KG1 (cell line): ENCODE measurements around the gene GPRIN1.

Source experiments
- DNase-seq: peaks from one replicate; lab custom pipeline; 2025; lab: John Stamatoyannopoulos, UW

The GPRIN1 gene

DNA sequence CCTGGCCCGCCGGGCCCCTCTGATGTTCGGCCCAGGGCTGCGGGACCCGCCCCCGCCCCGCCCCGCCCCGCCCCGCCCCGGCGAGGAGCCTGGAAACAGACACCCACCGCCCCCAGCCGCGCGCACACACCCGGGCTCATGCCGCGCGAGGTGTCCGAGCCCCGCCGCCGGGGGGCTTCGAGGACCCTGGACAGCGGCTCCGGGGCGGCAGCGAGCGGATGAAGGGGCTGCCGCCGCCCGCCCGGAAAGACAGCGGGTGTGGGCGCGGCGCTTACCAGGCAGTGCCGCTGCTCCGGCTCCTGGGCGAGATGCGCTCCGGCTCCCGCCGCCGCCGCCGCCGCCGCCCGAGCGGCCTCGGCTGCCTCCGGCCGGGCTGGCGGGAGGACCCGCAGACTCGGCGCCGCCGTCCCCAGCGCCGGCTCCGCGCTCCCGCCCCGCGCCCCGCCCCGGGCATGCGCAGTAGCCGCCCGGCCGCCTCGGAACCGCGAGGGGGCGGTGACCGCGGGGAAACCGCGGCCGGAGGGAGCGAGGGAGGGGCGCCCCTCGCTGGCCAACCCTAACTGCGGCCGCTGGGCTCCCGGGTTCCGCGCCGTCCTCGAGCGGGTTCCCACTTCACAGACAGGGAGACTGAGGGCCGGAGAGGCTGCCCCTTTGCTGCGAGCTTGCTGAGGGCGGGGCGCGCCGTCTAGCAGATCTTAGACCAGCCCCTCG is at the start of gene GPRIN1:
Gene GPRIN1, minus strand, starts transcription at position 433 of the 711 bp plus-strand sequence. CDS start 10,322 bp downstream, outside the sequence.
- peak; percentile 3 for DNase-seq

GRCh38 chr5:176659512-176659839 is 49.5 kb upstream of the GPRIN1 start:
- DNase-seq = no peak

- DNase-seq = no peak
Measured at GRCh38 chr5:176658817-176659511, 49.0 kb upstream of the GPRIN1 start.

DNA sequence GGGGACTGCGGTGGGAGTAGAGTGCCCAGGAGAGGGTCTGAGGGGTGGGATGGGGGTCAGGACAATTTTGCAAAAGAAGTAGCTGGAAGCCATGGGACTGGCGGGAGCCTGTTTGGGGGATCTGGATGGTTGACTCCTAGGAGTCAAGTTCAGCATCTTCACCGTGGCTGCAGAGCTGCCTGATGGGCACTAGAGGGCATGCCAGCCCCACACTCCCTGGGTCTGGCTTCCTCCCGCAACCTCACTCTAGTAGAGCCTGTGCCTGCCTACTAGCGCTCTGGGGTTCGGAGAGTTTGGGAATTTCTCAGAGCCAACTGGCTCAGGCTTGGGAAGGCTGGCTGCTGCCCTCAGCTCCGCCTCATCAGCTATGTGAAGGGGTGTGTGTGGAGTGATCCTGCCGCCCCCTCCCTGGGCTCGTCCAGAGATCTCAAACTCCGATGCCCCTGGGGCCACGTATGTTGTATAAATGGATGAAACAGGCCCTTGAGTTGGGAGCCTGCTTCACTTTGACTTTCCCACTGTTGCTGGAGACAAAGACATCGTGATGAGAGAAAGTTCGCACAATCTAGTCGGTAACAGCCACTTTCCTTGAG is 48.1 kb upstream of the GPRIN1 start:
- peak; percentile 17 for DNase-seq

- no peak for DNase-seq
Measured at GRCh38 chr5:176656467-176656990, 46.6 kb upstream of the GPRIN1 start.

DNA sequence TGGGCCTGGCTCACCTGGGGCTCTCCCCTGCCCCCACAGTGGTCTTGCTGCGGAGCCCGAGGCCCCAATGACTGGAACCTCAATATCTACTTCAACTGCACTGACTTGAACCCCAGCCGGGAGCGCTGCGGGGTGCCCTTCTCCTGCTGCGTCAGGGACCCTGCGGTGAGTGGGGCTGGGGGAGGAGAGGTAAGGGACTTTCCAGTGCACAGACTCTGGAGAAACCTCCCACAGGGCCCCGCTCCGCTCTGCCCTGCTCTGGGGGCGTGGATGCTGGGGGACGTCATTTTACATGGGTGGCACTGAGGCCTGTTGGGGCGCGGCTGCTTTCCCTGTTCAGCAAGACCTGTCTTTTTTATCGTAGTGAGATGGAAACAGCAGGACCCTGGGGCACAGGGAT is 44.9 kb upstream of the GPRIN1 start:
- DNase-seq = no peak

- no peak for DNase-seq
Measured at GRCh38 chr5:176653401-176654385, 43.7 kb upstream of the GPRIN1 start.

GRCh38 chr5:176652136-176652535 is 42.2 kb upstream of the GPRIN1 start:
- no peak for DNase-seq

- no peak for DNase-seq
Measured at GRCh38 chr5:176651472-176651980, 41.6 kb upstream of the GPRIN1 start.

- no peak for DNase-seq
Measured at GRCh38 chr5:176650354-176650884, 40.5 kb upstream of the GPRIN1 start.

DNA sequence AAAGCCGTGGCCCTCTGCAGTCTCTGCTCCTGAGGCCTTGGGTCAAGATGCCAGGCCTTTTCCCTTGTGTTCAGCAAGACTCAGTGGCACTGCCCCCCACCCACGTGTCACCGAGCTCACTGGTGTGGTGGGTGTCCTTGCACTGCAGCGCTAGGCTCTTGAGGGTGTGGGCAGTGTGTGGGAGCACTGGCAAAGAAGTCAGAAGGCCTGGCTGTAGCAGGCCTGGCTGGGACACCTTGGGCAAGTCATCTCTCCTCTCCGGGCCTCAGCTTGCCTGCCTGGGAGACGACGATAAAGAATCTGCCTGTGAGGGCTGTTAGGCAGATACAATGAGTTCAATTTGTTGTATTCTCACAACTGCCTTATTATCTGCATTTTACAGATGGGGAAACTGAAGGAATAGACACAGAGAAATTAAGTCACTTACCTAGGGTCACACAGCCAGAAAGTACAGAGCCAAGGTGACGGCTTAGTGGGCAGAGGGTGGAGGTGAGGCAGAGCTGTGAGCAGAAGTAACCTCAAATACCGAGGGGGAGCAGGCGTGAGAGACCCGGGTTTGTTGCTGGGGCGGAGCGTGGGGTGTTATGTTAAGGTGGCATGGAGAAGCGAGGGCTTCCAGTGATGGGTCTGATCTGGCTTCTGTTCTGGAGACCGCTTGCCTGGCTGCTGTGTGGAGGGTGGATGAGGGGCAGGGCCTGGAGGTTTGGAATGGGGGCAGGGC is 38.7 kb upstream of the GPRIN1 start:
- DNase-seq = no peak

GRCh38 chr5:176647843-176648473 is 38.0 kb upstream of the GPRIN1 start:
- DNase-seq = no peak

DNA sequence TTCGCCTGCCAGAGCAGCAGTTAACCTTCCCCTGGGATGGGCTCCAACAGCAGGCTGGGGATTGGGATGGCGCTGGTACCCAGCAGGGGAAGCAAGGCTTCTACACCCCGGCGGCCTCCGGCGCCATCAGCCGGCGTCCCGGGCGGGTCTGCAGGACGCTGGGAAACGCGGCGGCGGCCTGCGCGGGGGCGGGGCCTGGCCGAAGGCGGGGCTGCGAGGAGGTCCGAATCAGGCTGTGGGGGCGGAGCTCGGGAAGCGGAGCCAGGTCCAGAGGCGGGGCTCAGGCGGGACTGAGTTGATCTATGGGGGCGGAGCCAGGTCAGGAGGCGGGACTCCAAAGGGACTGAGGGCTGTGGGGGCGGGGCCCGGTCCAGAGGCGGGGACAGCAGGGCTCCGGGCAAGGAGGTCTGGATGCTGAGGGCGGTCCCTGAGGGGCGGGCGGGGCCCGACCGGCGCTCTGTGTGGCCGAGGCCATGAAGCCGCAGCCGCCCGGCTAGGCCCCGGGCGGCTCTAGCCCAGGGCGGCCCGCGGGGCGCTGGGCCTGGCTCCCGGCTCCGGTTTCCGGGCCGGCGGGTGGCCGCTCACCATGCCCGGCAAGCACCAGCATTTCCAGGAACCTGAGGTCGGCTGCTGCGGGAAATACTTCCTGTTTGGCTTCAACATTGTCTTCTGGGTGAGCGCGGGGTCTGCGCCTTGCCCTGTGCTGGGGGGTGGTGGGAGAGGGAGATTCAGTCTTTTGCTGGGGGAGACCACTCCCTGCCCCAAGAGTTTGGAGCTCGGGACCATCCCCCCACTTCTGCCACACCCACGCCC is 37.3 kb upstream of the GPRIN1 start, which contains the start of gene TSPAN17:
Gene TSPAN17, plus strand, starts transcription at position 455 of the 813 bp plus-strand sequence. Its CDS starts 132 bp downstream, at position 587.
- DNase-seq = peak; percentile 97

DNA sequence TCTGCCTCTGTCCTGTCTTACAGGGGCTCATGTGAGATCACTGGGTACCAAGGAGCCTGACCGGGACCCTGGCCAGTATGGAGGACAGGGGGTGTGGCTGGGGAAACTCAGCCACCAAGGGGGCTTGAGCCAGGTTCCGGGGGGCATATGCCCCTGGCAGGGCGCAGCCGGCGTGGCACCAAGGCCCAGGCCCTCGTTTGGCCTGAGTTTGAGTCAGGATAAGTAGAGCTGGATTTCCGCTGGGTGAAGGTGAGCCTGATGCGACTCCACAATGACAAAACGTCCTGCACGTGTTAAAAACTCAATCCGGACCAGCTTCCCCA is 36.7 kb upstream of the GPRIN1 start:
- no peak for DNase-seq

DNA sequence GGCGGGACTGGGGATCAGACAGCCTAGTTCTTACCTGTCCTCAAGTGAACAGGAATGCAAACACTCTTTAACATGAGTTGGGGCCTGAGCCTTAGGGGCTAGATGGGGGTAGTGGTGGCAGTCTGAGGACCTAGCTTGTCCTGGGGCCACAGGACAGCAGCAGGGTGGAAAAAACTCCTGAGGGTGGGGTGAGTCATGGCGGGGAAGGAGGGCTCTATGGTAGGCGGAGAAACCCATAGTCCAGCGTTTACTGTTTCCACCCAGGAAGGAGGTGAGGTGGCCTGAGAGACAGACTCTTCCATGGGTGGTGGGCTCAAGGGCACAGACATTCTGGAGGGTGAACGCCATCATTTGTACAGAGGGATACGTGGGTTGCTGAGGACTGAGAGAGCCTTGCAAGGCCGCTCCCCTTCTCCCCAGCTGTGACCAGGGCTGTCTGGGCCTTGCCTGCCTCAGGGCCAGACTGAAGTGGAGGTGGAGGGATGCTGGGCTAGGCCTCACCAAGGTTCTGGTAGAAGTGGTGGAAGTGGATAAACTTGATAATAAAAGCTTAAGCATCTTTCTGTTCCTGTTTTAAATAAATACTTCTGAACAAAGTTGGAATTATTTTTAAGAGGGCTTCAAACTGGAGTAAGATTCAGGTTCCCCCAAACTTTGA is 36.2 kb upstream of the GPRIN1 start:
- no peak for DNase-seq

GRCh38 chr5:176644878-176645670 is 35.1 kb upstream of the GPRIN1 start:
- no peak for DNase-seq

DNA sequence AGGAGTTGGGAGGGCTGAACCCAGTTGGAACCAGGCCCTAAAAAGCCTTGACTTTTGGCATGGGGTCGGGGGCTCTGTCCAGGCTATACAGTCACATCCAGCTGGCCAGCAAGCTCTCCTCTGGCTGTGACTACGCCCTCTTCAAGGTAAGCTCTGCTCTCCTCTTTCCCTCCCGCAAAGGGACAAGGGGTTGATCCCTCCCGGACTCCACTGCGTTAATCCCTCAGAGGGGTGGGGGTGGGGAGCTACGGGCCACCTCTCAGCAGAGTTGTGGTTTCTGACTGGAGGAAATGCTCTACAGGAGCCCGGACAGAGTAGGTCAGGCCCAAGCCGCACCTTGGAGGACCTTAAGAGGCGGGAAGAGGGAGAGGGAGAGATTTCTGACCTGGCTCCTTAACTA is 34.3 kb upstream of the GPRIN1 start:
- DNase-seq = no peak
